GM19023 (cell line): Measurements from ENCODE around the gene AZGP1.
"Not testable (repeated sequence)": the region's sequence is repeated elsewhere in the genome, so short reads cannot be mapped to it uniquely, and the experiment has no call there.

Experiments
- ATAC-seq: cut with Tn5 transposase; IDR thresholded peaks from one replicate; pipeline ENCODE4 v1.9.1; 2021; ENCODE audit warnings: mild to moderate bottlenecking, moderate library complexity; ENCODE audit not compliant: unreplicated experiment

The AZGP1 gene

GRCh38 chr7:99975782-99976521 is at the start of gene AZGP1:
AZGP1 (minus strand) TSS chr7:99976031; CDS start chr7:99976020, 11 bp downstream.
- ATAC-seq, result no peak

- no peak for ATAC-seq
Measured at GRCh38 chr7:100024020-100024619, 48.3 kb upstream of the AZGP1 start.

GRCh38 chr7:100023526-100023925 is 47.7 kb upstream of the AZGP1 start:
- no peak for ATAC-seq

- no peak for ATAC-seq
Measured at GRCh38 chr7:100022621-100023020, 46.8 kb upstream of the AZGP1 start.

DNA sequence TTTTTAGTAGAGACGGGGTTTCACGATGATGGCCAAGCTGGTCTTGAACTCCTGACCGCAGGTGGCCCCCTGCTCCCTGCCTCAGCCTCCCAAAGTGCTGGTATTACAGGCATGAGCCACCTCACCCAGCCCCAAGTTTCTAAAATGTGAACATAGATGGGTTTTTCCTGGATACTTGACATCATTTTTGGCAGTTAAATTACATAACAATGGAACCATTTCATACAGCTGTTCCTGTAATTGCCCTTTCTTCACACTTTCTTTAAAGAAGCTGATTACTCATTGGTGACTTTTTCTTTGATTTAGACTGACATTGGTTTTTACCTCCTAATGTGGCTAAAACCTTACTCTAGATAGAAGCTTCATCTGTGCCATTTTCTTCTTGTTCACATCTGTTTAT is 45.5 kb upstream of the AZGP1 start:
- no peak for ATAC-seq

- ATAC-seq, result no peak
Measured at GRCh38 chr7:100019908-100020307, 44.1 kb upstream of the AZGP1 start.

GRCh38 chr7:100017875-100018274 is 42.0 kb upstream of the AZGP1 start:
- no peak for ATAC-seq

DNA sequence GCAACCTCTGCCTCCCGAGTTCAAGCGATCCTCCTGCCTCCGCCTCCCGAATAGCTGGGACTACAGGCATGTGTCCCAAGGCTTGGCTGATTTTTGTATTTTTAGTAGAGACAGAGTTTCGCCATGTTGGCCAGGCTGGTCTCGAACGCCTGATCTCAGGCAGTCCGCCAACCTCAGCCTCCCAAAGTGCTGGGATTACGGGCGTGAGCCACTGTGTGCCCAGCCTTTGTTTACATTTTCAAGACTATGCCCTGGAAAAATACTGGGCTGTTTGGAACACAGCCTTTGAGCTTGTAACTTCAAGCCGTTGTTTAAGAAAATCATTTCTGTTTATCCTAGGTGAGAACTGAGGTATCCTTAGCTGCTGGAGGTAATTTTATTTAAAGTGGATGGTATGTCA is 41.5 kb upstream of the AZGP1 start:
- ATAC-seq, result no peak

- ATAC-seq, result no peak
Measured at GRCh38 chr7:100016215-100016901, 40.5 kb upstream of the AZGP1 start.

- peak; percentile 98 for ATAC-seq
Measured at GRCh38 chr7:100015232-100016214, 39.7 kb upstream of the AZGP1 start, which contains the start of gene ZKSCAN1. ZKSCAN1 (plus strand) TSS chr7:100015596; CDS start chr7:100023507, 7,911 bp downstream.

GRCh38 chr7:100013328-100013676 is 37.5 kb upstream of the AZGP1 start:
- ATAC-seq, result no peak

DNA sequence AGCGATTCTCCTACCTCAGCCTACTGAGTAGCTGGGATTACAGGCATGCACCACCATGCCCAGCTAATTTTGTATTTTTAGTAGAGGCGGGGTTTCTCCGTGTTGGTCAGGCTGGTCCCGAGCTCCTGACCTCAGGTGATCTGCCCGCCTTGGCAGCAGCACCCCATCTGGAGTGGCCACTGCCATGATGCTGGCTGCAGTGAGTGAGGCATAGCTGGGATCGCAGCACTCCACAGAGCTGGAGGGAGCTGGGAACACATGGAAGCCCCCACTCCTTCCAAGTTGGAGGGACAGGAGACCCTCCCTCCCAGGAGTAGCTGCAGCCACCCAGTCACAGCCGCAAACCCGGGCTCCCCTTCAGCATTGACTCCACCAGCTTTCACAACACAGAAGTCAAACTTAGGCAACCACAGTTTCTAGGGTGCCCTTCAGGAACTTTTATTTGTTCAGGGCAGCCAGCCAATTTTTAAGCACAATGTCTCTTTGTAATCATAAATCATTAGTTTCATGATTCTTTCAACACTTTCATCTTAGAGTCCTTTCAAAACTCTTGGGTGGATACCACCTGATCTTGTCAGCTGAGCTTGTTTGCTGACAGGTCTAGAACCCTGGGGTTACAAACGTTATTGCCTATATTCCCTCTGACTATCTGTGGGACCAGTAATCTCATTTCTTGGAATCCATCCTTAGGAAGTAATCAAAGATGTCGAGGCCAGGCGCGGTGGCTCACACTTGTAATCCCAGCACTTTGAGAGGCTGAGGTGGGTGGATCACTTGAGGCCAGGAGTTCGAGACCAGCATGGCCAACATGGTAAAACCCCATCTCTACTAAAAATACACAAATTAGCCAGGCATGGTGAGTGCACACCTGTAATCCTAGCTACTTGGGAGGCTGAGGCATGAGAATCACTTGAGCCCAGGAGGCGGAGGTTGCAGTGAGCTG is 36.8 kb upstream of the AZGP1 start:
- ATAC-seq, result not testable (repeated sequence)

DNA sequence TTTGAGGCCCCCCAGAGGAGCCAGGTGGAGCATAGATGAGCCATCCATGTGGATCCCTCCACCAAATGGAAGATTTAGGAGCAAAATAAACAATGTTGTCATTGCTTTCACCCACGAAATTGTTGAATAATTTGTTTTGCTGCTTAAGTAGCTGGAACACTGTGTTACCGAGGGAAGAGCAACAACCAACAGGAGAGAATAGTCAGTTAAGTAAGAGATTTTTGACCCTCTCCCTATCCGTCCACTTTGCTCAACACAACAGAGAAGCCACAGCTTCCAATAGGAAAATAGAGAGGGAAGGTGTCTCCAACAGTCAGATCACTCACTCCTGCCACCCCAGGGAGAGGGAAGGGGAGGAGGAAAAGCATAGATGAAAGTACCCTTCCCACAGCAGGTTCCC is 35.7 kb upstream of the AZGP1 start:
- no peak for ATAC-seq

DNA sequence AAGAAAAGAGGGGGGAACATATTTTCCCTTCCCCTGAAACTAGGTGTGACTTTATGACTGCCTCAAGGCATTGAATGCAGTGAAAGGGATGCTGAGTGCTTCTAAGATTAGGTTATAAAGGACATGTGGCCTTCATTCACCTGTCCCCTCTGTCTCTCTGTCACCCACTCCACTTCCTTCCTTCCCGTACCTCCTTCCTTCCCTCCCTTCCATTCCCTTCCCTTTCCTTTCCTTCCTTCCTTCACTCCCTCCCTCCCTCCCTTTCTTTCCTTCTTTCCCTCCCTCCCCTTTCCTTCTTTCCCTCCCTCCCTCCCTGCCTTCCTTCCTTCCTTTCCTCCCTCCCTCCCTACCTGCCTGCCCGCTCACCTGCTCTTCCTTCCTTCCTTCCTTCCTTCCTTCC is 35.1 kb upstream of the AZGP1 start:
- ATAC-seq, result no peak

DNA sequence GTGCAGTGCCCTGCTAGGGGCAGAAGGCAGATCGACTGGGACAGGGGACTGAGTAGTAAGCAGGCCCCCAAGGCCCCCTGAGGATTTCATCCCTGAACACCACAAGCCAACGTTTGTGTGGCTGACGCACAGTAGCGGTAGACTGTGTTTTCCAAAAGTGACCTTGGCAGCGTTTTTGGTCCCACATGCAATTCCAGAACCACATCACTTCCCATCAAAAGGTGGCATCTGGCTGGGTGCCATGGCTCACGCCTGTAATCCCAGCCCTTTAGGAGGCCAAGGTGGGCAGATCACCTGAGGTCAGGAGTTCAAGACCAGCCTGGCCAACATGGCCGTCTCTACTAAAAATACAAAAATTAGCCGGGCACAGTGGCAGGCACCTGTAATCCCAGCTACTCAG is 34.1 kb upstream of the AZGP1 start:
- ATAC-seq, result not testable (repeated sequence)

GRCh38 chr7:100008525-100008924 is 32.7 kb upstream of the AZGP1 start:
- ATAC-seq, result no peak

DNA sequence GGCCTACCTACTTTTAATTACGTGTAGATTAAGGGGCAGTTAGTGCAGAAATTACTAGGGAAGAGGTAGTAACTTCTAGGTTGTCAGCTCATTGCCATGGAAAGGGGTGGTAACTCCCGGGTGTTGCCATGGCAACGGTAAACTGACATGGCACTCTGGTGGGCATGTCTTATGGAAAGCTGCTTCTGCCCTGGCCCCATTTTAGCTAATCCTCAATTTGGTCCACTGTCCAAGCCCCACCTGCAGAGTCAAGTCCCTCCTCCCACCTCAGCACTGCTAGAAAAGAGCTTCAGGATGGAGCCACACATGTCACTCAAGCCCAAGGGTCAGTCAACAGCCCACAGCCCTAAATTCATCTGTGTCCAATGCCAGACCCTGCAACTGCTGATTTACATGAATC is 32.1 kb upstream of the AZGP1 start:
- no peak for ATAC-seq

DNA sequence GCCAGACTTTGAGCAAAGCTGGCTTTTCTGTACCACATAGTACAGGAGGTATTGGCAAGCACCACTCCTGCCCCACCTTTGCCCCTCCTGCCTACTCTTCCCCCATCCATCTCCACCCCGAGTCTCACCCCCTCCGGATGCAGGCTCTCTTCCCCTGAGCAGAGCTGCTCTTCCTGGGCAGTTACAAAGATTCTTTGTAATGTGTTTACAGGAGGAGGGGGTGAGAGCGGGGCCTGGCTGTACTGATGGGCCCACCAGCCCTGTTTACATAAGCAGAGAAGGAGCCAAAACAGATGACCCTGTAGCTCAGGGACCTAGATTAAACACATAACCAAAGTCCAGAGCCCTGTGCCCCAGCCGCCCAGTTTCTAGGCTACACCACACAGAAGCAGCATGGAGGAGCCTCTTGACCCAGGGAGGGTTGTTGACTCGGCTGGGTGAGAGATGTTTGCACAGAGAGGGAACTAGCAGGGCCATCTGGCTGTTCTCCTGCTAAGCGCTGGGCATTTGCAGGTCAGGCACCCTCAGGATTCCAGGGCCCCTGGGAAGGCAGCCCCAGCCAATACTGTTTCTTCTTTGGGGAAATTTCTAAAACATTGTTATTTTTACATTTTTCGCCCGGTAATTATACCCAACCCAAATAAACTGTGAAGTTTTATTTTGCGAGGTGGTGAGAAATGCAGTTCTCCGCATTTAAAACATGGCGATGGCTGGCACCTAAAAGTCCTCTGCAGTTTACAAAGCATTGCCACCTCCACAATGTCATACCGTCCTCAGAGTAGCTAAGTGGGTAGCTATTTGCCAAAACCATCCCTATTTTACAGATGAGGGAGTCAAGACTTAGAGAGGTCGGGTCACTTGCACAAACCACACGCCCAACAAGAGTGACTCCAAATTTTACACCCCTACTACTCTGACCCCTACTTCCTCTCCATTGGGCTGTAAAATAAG is 28.2 kb upstream of the AZGP1 start:
- ATAC-seq, result no peak

DNA sequence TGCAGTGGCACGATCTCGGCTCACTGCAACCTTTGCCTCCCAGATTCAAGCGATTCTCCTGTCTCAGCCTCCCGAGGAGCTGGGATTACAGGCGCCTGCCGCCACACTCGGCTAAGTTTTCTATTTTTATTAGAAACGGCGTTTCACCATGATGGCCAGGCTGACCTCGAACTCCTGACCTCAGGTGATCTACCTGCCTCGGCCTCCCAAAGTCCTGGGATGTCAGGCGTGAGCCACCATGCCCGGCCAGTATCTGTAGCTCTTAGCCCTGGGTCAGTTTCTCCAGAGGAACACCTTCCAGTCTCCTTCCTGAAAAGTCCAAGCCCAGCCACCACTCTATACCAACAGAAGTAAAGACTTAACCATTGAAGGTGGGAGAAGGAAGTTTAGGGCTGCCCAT is 24.4 kb upstream of the AZGP1 start:
- ATAC-seq, result no peak
